ENCODE results near the gene GRM8.

DNA sequence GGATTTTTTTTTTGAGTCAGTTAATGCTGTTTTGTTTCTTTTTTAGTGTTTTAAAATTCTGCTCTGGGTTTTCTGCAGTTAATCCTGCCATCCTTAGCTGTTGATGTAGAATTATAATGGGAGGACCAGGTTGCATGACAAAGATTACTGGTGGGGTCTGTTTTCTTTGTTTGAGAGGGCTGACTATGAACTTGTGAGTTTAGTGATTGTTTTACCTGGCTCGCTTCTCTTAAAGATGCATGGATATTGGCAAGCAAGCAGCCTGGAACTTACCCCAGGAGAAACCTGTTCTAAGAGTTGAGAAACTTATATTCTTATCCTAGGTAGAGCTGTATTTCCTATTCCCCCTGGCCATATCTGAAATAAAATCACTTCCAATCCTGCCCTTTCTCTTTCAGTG, 727.8 kb downstream of the GRM8 start:
- TF ChIP-seq, protein P1, sequence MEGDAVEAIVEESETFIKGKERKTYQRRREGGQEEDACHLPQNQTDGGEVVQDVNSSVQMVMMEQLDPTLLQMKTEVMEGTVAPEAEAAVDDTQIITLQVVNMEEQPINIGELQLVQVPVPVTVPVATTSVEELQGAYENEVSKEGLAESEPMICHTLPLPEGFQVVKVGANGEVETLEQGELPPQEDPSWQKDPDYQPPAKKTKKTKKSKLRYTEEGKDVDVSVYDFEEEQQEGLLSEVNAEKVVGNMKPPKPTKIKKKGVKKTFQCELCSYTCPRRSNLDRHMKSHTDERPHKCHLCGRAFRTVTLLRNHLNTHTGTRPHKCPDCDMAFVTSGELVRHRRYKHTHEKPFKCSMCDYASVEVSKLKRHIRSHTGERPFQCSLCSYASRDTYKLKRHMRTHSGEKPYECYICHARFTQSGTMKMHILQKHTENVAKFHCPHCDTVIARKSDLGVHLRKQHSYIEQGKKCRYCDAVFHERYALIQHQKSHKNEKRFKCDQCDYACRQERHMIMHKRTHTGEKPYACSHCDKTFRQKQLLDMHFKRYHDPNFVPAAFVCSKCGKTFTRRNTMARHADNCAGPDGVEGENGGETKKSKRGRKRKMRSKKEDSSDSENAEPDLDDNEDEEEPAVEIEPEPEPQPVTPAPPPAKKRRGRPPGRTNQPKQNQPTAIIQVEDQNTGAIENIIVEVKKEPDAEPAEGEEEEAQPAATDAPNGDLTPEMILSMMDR (IDR thresholded peaks at IDR 0.05; ENCODE audit: insufficient read depth, low read depth, low read length): no peak
- no peak for TF ChIP-seq EZH2 (IDR thresholded peaks at IDR 0.05; ENCODE audit: insufficient read depth, low read length)

All from astrocyte (in vitro differentiated cells and primary cell).